GM18505 (cell line): Measurements from ENCODE around the gene CX3CL1.
"Not testable (repeated sequence)": the region's sequence is repeated elsewhere in the genome, so short reads cannot be mapped to it uniquely, and the experiment has no call there.

Source experiments
- ATAC-seq: cut with Tn5 transposase; IDR thresholded peaks from one replicate; pipeline ENCODE4 v1.9.1; 2021; ENCODE audit not compliant: unreplicated experiment
- POLR2A ChIP-seq: IDR thresholded peaks from 4 replicates; pipeline ENCODE4 v1.6.1; 2011; ENCODE audit warnings: borderline replicate concordance; ENCODE audit not compliant: insufficient read depth, insufficient read length; ENCODE audit errors: extremely low read depth

The CX3CL1 gene

DNA sequence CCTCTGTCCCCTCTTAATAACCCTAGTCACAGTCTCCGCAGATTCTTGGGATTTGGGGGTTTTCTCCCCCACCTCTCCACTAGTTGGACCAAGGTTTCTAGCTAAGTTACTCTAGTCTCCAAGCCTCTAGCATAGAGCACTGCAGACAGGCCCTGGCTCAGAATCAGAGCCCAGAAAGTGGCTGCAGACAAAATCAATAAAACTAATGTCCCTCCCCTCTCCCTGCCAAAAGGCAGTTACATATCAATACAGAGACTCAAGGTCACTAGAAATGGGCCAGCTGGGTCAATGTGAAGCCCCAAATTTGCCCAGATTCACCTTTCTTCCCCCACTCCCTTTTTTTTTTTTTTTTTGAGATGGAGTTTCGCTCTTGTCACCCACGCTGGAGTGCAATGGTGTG lies 8.1 kb upstream of the CX3CL1 start:
- ATAC-seq = no peak

DNA sequence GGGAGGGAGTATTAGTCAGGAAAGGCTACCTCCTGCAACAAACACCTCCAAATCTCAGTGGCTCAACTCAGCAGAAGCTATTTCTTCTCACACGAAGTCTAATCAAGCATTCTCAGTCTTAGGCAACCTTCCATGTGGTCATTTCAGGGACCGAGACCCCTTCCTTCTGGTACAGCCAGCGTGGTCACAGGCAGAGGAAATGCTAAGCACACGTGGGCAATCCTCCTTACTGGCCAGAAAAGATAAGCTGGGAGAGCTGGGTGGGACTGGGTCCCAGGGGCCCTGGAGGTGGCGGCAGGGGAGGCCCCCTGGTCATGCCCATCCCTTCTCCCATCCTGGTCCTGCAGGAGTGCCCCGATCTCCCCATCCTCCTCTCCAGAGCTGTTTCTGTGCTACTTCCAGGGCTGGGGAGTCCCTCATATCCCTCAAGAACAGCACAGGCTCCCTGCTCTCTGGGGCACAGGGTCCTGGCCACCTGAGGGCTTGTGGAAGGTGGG lies 5.7 kb upstream of the CX3CL1 start:
- ATAC-seq = no peak
- peak; percentile 20 for TF ChIP-seq POLR2A

More for the DNA sequence above, 8.1 kb upstream of the CX3CL1 start:
- TF ChIP-seq POLR2A = no peak

GRCh38 chr16:57367116-57367752 lies 5.1 kb upstream of the CX3CL1 start:
- ATAC-seq = no peak
- TF ChIP-seq POLR2A = peak; percentile 4

DNA sequence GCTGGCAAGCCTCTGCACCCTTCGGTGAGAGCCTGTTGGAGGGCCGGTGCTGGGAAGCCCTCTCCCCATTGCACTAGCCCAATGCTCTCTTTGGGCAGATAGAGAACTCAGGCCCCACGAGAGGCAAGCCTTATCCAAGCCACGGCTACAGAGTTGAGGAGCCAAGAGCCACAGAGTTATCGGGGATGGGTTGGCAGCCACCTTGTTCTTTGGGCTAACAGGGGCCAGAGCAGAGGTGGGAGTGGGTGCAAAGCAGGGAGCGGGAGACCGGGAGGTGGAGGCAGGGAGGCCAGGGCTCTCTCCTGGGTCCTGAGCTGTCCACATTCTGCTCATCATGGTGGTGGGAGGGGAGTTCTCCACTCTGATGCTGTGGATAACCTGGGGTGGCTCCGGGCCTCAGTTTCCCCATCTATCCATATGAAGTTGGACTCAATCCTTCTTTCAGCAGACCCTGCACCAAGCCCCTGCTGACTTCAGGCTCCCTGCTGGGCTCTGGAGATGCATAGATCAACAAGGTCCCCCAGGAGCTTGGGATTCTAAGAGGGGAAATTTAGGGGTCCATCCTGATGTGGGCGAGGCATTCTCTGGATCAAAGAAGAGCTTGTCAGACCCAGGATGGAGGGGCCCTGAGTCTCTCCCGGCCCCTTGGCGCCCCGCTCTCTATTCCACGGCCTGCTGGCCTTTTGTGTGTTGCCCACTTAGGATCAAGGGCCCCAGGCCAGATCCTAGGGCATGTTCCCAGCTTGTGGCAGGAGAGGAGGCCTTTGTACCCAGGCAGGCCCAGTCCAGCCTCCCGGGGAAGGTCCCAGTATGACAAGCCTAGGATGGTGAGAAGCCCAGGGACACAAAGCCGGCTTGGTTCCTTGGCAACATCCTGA lies 557 bp upstream of the CX3CL1 start:
- no peak for TF ChIP-seq POLR2A
- no peak for ATAC-seq

DNA sequence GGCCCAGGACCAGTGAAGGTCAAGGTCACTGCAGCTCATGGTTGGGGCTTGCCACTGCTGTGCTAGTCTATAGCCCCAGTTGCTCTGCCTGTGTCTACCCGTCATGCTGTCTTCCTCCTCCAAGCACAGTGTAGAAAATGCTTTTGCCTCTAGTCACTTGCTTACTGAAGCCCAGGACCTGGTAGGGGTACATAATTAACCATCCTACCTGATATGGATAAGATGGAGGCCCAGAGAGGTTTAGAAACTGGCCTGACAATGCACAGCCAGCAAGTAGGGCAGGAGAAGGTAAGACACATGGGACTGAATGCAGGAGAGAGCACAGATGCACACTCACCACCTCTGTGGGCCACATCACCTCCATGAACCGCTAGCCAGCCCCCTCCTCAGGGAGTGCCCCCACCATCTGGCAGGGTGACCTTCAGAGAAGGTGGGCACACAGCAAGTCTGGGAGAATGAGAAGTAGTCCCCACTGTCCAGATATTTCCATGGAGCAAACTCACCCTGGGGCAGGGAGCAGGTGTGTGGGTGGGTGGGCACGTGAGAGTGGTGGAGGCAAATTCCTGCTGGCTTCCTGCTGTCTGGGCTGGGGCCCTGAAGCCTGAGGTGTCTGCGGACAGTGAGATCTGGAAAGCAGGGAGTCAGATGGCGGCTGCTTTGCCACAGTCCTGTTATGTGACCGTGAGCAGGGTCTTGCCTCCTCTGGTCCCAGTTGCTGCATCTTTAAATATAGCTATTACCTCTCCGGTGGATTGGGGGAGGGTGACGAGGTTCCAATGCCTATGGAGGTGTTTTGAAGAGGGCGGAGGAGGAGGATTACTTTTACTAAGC lies 1.0 kb downstream of the CX3CL1 start:
- TF ChIP-seq POLR2A = no peak
- ATAC-seq = no peak

GRCh38 chr16:57374067-57374534 lies 1.8 kb downstream of the CX3CL1 start:
- ATAC-seq = no peak
- TF ChIP-seq POLR2A = no peak

GRCh38 chr16:57374925-57375465 lies 2.7 kb downstream of the CX3CL1 start:
- not testable (repeated sequence) for ATAC-seq

DNA sequence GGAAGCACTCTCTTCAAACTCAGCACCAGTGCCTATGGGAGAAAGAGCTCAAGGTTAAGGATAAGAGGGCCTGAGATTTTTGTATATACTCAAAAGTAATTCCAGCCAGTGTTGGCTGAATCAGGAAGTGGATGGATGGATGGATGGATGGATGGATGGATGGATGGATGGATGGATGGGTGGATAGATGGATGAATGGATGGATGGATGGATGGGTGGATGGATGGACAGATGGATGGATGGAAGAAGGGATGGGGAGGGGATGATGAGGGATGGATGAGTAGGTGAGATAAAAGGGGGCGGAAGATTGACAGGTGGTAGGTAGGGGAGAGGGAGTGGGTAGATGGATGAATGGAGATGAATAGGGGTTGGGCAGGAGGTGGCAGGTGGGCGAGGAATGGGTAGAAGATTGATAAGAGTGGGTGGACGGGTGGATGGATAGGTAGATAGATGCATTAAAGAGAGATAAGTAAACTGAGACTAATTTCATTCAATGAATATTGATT lies 4.1 kb downstream of the CX3CL1 start:
- TF ChIP-seq POLR2A = no peak
- ATAC-seq = no peak

DNA sequence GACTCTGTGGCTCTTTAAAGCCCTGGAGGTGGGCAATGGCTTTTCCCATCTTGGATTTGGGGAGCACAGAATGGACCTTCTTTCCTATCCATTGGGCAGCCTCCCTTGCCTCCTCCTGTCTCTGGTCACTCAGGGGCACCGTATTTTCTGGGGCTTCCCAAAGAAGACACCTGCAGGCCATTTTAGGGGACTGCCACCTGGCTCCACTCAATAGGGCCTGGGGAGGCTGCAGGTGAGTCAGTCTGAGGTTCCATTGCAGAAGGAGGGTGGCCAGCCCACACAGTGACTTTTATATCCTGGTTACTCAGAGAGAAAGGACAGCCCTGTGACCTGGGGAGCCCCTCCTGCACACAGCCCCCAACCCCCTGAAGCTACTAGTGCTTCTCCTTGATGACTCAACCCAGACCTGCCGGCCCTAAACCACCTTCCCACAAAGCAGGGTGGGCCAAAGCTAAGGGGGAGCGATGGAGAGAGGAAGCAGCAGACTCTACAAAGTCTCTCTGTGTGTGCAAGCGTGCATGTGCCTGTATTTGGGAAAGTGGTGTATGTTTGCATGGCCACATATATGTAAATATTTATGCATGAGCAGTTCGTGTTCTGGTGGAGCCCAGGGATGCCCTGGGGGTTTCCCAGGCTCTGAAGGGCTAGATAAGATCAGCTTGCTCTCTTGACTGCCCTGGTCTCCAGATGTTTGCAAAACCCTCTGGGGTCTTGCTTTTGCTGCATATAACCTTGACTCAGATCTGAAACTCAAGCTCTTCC lies 5.0 kb downstream of the CX3CL1 start:
- peak; percentile 70 for ATAC-seq
- TF ChIP-seq POLR2A = no peak

DNA sequence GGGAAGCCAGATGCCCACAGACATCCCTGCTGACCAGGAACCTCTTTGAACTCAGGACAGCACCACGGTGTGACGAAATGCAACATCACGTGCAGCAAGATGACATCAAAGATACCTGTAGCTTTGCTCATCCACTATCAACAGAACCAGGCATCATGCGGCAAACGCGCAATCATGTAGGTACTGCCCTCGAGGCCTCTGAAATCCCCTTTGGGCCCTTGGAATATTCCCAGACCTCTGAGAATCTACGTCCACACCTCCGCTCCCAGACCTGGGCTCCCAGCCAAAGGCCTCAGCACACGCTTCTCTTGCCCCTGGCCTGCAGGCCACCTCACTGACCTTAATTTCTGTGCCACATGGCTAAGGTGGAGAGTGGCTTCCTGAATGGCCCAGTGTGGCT lies 7.3 kb downstream of the CX3CL1 start:
- TF ChIP-seq POLR2A = no peak
- no peak for ATAC-seq

GRCh38 chr16:57380671-57381462 lies 8.6 kb downstream of the CX3CL1 start:
- no peak for ATAC-seq

More at GRCh38 chr16:57380671-57381462, 8.6 kb downstream of the CX3CL1 start:
- no peak for TF ChIP-seq POLR2A
